GM21526 (cell line): ENCODE results near the gene C2CD3.
"Not testable (repeated sequence)": the region's sequence is repeated elsewhere in the genome, so short reads cannot be mapped to it uniquely, and the experiment has no call there.

Experiments used
- ATAC-seq: cut with Tn5 transposase; IDR thresholded peaks from one replicate; pipeline ENCODE4 v1.9.1; 2021; ENCODE audit warnings: moderate library complexity; ENCODE audit not compliant: unreplicated experiment, low FRiP score

Gene C2CD3

DNA sequence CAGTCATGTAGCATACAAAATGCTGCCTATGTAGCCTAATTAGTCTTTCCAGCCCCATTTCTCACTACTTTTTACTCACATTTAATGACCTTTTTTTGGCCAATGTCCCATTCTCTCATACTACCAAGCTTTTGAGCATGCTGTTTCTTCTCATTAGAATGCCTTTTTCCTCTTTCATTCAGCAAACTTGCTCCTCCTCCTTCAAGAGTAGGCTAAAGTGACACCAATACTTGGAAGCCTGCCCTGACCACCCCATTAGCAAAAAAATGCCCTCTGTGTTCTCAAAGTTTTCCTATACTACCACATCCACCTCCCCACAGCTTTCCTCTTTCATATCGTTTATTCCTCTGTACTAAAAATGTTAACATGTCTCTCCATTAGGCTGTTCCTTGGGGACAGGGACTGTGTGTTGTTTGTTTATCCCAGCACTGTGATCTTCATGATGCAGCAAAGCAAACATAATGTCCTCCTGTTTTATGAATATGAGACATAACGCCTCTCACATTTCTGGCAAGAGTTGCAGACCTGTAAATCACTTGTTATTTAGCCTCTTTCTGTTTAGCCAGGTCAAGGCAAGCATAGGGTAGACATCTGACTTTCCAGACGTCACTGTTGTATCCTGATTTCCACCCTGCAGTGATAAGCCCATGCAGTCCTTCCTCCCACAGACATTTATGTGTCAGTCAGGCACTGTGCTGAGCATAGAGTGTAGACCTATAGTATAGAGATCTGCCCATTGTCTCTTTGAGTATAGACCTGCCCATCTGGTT lies 99.9 kb downstream of the C2CD3 start:
- ATAC-seq, result no peak

DNA sequence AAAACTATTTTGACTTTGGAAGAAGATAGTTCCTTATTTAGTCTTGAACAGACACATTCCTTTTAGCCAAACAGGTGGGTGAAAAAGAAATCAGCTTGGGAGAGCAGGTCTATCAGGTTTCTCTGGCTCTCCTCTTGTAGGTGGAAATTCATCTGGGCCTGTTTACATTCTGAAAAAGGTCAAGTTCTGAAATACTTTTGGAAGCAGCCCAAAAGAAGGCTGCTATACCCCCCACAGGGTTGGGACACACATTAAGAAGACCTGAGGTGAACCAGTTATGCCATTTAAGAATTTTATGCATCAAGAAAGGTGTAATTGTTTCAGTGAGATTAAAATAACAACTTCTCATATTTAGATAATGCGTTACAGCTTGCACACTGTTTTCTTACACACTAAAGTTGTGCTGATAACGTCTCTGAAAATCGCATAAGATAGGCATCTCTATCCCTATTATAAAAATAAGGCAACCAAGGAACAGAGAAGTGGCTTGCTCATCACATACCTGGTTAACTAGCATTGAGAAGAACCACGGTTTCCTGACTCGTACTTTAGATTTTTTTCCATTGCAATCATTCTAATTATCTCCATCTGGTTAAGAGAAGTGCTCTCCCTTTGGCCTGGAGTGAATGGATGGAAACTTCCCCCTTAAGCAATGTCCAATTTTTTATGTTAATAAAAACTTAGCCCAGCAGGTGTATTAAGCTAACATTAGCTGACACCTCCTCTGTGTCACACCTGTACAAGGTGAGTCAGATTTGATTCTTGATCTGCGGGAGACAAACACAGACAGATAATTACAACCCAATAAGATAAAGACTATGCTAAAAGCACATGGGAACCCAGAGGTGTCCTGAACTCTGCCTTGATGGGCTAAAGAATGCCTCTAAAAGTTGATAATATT lies 101.4 kb downstream of the C2CD3 start:
- no peak for ATAC-seq

DNA sequence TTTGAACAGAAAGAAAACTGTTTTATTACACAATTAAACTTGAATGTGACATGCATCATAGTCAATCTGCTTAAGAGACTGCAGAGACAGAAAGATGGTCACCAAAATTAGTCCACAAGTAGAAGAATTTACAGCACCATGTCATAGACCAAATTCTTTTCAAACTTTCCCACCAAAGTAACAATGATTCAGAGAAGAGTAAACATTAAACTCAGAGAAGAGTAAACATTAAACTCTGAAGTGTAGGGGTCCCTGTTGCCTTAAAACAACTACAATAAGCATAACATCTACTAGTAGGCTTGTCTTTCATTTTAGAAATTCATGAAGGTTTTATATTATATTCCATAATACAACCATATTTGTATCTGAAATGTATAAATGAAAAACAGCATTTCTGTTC lies 104.1 kb downstream of the C2CD3 start:
- ATAC-seq, result not testable (repeated sequence)

DNA sequence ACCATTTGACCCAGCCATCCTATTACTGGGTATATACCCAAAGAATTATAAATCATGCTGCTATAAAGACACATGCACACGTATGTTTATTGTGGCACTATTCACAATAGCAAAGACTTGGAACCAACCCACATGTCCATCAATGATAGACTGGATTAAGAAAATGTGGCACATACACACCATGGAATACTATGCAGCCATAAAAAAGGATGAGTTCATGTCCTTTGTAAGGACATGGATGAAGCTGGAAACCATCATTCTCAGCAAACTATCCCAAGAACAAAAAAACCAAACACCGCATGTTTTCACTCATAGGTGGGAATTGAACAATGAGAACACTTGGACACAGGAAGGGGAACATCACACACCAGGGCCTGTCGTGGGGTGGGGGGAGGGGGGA lies 105.3 kb downstream of the C2CD3 start:
- ATAC-seq, result not testable (repeated sequence)

DNA sequence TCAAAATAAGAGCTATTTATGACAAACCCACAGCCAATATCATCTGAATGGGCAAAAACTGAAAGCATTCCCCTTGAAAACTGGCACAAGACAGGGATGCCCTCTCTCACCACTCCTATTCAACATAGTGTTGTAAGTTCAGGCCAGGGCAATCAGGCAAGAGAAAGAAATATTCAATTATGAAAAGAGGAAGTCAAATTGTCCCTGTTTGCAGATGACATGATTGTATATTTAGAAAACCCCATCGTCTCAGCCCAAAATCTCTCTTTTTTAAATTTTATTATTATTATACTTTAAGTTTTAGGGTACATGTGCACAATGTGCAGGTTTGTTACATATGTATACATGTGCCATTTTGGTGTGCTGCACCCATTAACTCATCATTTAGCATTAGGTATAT lies 107.2 kb downstream of the C2CD3 start:
- not testable (repeated sequence) for ATAC-seq

DNA sequence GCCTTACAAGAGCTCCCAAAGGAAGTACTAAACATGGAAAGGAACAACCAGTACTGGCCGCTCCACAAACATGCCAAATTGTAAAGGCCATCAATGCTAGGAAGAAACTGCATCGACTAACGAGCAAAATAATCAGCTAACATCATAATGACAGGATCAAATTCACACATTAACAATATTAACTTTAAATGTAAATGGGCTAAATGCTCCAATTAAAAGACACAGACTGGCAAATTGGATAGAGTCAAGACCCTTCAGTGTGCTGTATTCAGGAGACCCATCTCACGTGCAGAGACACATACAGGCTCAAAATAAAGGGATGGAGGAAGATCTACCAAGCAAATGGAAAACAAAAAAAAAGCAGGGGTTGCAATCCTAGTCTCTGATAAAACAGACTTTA lies 109.2 kb downstream of the C2CD3 start:
- ATAC-seq, result not testable (repeated sequence)

DNA sequence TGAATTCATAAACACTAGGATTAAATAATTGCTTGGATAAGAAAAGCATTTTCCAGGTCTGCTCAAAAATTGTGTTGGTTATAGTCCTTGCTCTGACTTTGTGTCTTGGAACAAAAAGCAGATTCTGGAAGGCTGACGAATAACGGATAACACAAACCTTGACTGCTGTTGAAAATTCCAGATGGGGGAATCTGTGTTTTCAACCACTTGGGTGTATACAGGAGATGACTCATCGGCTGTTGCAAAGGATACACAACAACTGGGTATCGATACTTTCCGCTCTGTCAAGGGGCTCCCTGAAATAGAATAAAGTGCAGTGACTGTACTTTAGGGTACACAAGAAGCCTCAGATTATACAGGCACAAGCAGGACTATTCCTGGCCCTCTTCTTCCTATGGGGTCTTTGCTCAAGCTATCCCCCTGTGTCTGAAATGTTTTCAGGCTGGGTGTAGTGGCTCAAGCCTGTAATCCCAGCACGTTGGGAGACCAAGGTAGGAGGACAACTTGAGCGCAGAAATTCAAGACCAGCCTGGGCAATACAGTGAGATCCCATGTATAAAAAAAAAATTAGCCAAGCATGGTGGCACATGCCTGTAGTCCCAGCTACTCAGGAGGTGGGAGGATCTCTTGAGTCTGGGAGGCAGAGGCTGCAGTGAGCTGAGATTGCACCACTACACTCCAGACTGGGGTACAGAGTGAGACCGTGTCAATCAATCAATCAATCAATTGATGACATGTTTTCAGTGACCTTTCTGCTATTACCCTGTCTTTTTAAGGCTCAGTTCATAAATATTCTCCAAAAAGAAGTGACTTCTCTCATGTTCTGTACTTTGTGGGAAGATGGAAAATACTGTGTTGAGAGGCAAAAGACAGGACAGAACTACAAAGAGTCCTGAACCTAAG lies 113.3 kb downstream of the C2CD3 start:
- ATAC-seq, result no peak

DNA sequence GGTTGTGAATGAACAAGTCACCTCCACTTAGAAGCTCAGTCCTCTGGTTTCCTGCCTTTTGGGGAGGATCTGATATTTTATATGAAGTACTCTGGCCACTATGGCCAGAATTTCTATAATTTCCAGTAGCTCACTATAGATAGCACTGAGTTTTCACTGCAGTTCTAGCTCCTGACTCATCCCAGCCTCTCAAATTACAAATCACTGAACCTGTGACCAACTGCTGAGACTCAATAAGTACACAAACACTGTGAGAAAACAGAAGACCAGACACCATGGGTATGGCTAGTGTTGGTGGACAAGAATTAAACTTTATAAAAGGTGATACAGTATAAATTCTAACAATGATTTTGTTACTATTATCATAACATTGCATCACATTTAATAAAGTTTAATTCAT lies 114.9 kb downstream of the C2CD3 start:
- no peak for ATAC-seq

DNA sequence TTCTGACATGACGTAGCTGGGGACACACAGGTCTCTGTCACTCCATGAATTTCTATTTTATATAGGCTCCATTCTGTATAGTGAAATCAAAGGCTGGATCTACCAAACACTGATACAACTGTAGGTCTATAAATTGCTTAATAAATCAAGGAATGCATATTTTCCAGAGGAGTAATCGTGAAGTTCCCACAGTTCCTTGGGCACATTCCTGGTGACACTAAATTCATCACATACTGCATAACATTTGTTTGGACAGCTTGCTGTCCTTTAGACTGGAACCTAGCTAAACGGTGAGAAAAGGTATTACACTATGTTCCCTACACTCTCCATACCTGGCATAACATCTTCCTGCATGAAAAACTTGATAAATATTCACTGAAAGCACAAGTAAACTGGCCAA lies 120.3 kb downstream of the C2CD3 start:
- ATAC-seq, result no peak

DNA sequence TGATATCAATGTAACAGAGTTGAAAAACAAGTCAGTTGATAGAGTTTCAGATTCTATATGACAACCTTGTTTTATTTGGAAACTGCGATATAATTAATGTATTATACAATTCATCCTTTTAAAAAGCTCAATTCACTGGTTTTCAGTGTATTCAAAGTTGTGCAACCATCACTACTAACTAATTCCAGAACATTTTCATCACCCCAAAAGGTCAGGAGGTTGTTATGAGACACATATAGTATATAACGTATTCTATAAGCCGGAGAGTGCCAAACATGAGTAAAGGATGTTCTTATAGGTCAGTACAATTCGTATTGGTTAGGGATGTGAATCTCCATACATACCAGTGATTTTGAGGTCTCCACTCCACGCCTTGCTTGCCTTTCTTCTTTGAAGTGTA lies 121.8 kb downstream of the C2CD3 start:
- no peak for ATAC-seq

DNA sequence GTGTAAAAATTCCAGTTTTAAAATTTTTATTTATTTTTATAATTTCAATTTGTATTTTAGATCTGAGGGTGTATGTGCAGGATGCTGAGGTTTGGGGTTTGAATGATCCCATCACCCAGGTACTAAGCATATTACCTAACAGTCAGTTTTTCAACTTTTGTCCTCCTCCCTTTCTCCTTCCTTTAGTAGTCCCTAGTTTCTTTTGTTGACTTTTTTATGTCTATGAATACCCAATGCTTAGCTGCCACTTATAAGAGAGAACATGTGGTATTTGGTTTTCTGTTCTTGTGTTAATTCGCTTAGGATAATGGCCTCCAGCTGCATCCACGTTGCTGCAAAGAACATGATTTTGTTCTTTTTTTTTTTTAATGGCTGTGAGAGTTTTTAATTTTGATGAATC lies 126.3 kb downstream of the C2CD3 start:
- ATAC-seq, result no peak

DNA sequence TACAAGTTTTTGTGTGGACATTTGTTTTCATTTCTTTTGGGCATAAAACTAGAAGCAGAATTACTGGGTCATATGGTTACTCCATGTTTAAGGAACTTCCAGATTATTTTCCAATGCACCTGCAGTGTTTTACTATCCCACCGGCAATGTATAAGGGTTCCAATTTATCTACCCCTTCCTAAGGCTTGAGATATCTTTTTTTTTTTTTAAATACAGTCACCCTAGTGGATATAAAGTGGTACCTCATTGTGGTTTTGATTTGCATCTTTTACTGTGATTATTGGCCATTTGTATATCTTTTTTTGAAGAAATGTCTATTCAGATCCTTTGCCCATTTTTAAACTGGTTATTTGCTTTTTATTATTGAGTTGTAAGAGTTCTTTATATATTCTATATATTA lies 127.4 kb downstream of the C2CD3 start:
- ATAC-seq, result no peak

DNA sequence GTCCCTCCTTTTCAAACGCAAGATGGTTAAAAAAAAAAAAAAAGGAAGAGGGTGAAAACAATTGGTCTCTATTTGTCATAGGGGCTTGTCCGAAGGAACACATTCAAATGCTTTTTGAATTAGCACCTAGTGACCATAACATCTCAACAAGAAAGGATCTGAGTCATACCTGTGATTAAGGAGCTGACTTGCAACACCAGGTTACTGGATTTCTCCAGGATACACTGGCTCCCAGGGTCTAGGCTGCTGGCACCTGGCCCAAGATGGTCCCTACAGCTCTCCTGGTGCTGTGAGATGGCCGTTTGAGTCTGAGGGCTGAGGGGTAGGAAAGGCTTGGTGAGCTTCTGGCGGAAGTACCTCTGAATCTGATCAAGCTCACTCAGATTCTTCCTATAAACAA lies 133.5 kb downstream of the C2CD3 start:
- ATAC-seq, result no peak

DNA sequence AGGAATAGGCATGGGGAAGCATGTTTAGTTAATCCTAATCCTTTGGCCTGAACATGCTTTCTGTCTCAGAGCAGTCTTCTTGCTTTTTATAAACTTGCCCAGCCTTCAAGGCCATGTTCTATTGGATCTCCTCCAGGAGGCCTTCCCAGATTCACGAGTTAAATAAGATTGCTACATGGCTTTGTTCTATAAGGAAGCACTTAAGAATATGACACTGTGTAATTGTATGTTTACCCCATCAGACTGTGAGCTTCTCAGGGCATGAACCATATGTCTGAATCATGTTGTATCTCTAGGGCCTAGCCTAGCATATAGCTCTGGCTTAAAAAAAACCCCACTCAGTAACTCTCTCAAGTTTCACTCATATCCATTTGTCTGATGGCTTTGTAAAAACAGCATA lies 135.5 kb downstream of the C2CD3 start:
- no peak for ATAC-seq

DNA sequence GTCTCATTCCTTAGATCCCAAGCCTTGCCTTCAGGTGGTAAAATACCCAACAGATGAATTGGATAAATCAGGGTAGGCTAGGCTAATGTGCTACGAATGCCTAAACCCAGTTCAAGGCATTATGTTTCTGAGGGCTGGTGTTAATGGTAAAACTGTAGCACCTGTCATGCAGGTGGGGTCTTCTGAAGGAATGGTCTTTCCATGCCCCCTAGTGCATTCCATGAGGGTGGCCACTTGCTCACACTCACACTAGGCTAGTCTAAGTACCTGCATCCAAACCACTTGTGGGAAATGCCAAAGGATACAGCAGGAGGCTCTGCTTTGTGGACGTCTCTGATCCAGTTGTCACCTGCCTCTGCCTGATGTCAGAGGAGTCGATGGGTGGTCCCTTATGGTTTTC lies 137.8 kb downstream of the C2CD3 start:
- no peak for ATAC-seq

DNA sequence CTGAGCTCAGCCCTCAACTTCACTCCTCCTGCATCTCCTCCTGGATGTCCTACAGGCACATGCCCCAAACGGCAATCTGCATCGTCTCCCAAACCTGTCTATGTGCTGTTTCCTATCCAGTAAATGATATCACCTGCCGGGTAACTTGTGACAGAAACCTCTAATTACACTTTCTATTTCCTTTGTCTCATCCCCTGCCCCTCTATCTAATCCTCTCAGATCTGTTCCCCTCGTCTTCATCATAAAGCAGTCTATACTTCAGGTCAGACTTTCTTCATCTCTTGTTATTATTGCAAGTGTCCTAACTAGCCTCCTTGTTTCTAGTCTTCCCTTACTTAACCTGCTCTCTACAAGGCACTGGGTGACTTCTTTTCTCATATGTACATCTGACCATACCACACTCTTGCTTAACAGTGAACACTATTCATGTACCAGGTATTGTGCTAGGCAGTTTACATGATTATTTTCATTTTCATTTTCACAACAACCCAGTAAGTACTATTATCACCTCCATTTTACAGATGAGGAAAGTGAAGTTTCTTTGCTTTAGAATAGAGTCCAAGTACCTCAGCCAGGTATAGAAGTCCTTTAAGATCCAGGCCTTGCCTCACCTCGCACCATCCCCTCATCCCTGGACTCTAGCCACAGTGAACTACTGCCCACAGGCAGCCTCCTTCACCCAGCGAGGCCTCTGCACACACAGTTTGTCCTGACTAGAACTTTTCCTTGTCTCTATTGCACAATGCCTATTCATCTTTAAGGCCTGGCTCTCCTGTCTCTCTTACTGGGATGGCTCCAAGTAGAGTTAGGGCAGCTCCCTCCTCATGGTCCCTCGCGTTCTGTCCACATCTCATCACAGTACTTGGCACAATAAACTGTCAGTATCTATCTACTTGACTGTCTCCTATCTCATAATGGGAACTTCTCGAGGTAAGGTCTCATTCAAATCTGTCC lies 139.8 kb downstream of the C2CD3 start:
- no peak for ATAC-seq

DNA sequence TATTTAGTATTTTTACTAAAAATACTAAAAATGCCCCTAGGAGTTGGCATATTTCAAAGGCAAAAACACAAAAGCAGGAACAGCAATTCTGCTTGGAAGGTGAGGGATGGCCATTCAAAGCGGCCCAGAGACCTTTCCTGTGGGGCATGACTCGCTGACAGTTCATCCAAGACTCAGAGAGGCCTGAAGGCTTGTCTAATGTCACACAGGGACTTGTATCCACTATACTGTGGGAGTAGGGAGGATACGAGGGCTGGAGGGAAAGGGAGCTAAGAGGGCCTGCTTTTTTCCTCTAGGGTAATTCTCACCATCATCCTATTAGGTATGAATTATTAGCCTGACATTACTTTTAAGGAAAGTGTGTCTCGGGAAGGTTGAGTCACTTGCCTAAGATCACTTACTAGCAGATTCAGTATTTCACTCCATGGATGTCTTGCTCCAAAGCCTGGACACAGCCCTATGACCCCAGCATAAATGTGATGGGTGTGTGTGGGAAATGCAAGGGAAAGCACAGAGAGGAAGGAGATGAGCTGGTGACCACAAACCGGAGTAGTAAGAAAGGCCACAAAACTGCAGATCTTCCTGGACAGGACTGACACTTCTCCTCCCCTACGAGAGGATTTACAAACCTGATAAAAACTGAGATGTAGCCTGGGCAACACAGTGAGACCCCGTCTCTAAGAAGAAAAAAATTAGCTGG lies 145.2 kb downstream of the C2CD3 start:
- ATAC-seq, result no peak

DNA sequence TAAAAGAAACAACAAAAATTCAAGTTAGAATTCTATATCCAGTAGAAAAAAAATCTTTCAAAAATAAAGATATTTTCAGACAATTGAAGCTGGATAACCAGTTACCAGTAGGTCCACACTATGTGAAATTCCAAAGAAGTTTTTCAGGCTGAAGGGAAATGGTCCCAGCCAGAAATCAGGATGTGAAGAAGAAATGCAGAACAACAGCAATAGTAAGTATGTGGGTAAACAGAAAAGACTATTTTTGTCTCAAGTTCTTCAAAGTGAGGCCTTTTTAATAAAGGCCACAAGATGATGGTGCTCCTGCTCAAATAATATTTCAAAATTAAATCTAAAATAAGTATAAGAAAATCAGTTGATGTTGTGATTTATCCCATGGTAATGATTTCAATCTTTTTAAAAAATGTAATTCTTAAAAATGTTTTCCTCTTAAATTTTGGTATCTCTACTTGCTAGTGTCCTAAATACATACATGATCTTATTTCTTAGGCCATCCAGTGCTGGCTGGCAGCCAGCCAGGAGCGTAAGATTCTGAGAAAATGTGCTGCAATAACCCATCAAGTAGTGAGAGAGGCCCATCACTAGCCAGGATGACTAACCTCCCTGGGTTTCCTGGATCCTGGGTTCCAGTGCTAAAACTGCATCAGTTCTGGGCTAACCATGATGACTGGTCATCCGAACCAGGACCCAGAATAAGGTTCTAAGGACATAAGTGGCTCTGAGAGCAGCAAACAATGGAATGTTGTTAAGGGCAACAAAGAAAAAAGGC lies 146.4 kb downstream of the C2CD3 start:
- no peak for ATAC-seq
